ENCODE data around the gene EFCAB3.

DNA sequence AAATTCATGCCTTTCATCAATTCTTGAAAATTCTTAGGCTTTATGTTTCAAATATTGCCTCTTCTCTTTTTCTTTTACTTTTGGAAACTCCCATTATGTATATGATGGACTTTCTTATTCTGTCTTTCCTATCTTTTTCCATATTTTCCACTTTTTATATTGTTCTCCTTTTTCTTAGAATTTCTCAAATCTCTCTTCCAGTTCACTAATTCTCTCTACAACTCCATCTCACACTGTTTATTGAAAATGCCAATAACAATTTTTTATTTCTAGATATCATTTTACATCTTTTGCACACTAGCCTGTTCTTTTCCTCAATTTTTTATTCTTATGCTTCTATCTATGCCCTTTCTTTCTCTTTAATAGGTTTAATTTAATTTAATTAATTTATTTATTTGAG lies 43.8 kb upstream of the EFCAB3 start:
- TF ChIP-seq, protein P1, sequence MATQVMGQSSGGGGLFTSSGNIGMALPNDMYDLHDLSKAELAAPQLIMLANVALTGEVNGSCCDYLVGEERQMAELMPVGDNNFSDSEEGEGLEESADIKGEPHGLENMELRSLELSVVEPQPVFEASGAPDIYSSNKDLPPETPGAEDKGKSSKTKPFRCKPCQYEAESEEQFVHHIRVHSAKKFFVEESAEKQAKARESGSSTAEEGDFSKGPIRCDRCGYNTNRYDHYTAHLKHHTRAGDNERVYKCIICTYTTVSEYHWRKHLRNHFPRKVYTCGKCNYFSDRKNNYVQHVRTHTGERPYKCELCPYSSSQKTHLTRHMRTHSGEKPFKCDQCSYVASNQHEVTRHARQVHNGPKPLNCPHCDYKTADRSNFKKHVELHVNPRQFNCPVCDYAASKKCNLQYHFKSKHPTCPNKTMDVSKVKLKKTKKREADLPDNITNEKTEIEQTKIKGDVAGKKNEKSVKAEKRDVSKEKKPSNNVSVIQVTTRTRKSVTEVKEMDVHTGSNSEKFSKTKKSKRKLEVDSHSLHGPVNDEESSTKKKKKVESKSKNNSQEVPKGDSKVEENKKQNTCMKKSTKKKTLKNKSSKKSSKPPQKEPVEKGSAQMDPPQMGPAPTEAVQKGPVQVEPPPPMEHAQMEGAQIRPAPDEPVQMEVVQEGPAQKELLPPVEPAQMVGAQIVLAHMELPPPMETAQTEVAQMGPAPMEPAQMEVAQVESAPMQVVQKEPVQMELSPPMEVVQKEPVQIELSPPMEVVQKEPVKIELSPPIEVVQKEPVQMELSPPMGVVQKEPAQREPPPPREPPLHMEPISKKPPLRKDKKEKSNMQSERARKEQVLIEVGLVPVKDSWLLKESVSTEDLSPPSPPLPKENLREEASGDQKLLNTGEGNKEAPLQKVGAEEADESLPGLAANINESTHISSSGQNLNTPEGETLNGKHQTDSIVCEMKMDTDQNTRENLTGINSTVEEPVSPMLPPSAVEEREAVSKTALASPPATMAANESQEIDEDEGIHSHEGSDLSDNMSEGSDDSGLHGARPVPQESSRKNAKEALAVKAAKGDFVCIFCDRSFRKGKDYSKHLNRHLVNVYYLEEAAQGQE (IDR thresholded peaks at IDR 0.05; ENCODE audit: insufficient replicate concordance, low read depth) = no peak
- TF ChIP-seq, protein P2, sequence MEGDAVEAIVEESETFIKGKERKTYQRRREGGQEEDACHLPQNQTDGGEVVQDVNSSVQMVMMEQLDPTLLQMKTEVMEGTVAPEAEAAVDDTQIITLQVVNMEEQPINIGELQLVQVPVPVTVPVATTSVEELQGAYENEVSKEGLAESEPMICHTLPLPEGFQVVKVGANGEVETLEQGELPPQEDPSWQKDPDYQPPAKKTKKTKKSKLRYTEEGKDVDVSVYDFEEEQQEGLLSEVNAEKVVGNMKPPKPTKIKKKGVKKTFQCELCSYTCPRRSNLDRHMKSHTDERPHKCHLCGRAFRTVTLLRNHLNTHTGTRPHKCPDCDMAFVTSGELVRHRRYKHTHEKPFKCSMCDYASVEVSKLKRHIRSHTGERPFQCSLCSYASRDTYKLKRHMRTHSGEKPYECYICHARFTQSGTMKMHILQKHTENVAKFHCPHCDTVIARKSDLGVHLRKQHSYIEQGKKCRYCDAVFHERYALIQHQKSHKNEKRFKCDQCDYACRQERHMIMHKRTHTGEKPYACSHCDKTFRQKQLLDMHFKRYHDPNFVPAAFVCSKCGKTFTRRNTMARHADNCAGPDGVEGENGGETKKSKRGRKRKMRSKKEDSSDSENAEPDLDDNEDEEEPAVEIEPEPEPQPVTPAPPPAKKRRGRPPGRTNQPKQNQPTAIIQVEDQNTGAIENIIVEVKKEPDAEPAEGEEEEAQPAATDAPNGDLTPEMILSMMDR (IDR thresholded peaks at IDR 0.05; ENCODE audit: insufficient read depth, low read length) = no peak
- TF ChIP-seq POLR2AphosphoS5 (IDR thresholded peaks at IDR 0.05; ENCODE audit: low read depth) (no peak), SPI1 (IDR thresholded peaks at IDR 0.05; ENCODE audit: borderline replicate concordance, low read depth) (no peak), GABPA (IDR thresholded peaks at IDR 0.05; ENCODE audit: low read depth) (no peak)
